ENCODE data around the gene ZNF84. TPM values are rescaled to one million over a fixed set of nuclear protein-coding genes. Genes with fewer than 3 reads are reported as not detected.

Gene ZNF84
- total RNA-seq, 3 donors from 2014 or later: 14.1 to 35.2 (median 21.3) TPM

DNA sequence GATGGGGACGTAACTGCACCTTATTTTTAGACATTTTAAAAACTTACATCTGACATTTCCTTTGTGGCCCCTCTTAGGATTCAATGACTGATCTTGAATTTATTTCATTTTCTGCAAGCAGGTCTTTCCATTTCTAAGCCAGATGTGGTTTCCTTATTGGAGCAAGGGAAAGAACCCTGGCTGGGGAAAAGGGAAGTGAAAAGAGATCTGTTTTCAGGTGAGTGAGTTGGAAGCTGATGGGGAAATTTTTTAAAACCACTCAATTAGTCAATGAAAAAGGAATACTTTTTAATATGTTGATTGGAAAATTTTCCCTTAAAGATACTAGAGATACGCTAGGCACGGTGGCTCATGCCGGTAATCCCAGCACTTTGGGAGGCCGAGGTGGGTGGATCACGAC, 46.0 kb downstream of the ZNF84 start:
- H3K36me3 ChIP-seq (ENCODE audit: low read depth): peaks cover 30% of the 10 kb centered on the region
- intact Hi-C loops (cut with DNase I, micrococcal nuclease): no loop called here

DNA sequence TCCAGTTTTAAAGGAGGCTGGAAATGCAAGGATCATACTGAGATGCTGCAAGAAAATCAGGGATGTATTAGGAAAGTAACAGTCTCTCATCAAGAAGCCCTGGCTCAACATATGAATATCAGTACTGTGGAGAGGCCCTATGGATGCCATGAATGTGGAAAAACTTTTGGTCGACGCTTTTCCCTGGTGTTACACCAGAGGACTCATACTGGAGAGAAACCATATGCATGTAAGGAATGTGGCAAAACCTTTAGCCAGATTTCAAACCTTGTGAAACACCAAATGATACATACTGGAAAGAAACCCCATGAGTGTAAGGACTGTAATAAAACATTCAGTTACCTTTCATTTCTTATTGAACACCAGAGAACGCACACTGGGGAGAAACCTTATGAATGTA, 68.3 kb downstream of the ZNF84 start:
- Histone ChIP-seq H3K4me3 (no peak overlapping the region), H3K36me3 (ENCODE audit: low read depth) (peaks cover 11% of the 10 kb centered on the region), H3K9me3 (peaks cover 100% of the 10 kb centered on the region), H3K4me1 (ENCODE audit: low read depth) (no peaks in the 10 kb centered on the region)
- no peak for ATAC-seq
- TF ChIP-seq, protein P1, sequence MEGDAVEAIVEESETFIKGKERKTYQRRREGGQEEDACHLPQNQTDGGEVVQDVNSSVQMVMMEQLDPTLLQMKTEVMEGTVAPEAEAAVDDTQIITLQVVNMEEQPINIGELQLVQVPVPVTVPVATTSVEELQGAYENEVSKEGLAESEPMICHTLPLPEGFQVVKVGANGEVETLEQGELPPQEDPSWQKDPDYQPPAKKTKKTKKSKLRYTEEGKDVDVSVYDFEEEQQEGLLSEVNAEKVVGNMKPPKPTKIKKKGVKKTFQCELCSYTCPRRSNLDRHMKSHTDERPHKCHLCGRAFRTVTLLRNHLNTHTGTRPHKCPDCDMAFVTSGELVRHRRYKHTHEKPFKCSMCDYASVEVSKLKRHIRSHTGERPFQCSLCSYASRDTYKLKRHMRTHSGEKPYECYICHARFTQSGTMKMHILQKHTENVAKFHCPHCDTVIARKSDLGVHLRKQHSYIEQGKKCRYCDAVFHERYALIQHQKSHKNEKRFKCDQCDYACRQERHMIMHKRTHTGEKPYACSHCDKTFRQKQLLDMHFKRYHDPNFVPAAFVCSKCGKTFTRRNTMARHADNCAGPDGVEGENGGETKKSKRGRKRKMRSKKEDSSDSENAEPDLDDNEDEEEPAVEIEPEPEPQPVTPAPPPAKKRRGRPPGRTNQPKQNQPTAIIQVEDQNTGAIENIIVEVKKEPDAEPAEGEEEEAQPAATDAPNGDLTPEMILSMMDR (IDR thresholded peaks at IDR 0.05): no peak
- intact Hi-C loops (cut with DNase I, micrococcal nuclease): no loop called here
- DNase-seq: no peak

More for the DNA sequence above, 46.0 kb downstream of the ZNF84 start:
- Histone ChIP-seq H3K4me3 (no peak overlapping the region), H3K9me3 (peaks cover 81% of the 10 kb centered on the region), H3K4me1 (ENCODE audit: low read depth) (no peaks in the 10 kb centered on the region)
- TF ChIP-seq, protein P1 (IDR thresholded peaks at IDR 0.05): no peak
- ATAC-seq (no peak), DNase-seq (no peak)

DNA sequence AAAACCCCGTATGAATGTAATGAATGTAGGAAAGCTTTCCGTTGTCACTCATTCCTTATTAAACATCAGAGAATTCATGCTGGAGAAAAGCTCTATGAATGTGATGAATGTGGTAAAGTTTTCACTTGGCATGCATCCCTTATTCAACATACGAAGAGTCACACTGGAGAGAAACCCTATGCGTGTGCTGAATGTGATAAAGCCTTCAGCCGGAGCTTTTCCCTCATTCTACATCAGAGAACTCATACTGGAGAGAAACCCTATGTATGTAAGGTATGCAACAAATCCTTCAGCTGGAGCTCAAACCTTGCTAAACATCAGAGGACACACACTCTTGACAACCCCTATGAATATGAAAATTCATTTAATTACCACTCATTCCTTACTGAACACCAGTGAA, 68.9 kb downstream of the ZNF84 start:
- no peak overlapping the region for H3K4me3 ChIP-seq
- peaks cover 11% of the 10 kb centered on the region for H3K36me3 ChIP-seq (ENCODE audit: low read depth)
- ATAC-seq (no peak), DNase-seq (no peak)
- TF ChIP-seq, protein P1 (IDR thresholded peaks at IDR 0.05): no peak
- no peaks in the 10 kb centered on the region for H3K4me1 ChIP-seq (ENCODE audit: low read depth)
- intact Hi-C loops (cut with DNase I, micrococcal nuclease): no loop called here
- H3K9me3 ChIP-seq: peaks cover 100% of the 10 kb centered on the region

DNA sequence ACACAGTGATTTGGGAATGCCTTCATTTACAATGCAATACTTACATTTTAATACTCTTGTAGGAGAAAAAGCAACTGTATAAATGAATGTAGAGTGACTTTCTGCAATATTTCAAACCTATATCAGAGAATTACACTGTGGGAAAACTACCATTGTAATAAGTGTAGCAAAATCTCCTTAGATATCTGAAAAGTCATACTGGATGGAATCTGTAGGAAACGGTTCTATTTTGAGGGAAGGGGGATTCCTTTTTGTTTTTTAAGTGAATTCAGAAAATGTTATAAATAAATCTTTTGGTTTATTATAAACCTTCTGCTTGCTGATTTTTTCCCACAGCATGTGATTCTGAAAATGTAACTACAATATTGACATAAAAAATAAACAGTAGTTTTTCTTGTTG, 69.8 kb downstream of the ZNF84 start:
- Histone ChIP-seq H3K4me3 (no peak overlapping the region), H3K9me3 (peaks cover 100% of the 10 kb centered on the region), H3K4me1 (ENCODE audit: low read depth) (no peaks in the 10 kb centered on the region), H3K36me3 (ENCODE audit: low read depth) (peaks cover 11% of the 10 kb centered on the region)
- intact Hi-C loops (cut with DNase I, micrococcal nuclease): no loop called here
- TF ChIP-seq, protein P1 (IDR thresholded peaks at IDR 0.05): no peak
- ATAC-seq (no peak), DNase-seq (no peak)

DNA sequence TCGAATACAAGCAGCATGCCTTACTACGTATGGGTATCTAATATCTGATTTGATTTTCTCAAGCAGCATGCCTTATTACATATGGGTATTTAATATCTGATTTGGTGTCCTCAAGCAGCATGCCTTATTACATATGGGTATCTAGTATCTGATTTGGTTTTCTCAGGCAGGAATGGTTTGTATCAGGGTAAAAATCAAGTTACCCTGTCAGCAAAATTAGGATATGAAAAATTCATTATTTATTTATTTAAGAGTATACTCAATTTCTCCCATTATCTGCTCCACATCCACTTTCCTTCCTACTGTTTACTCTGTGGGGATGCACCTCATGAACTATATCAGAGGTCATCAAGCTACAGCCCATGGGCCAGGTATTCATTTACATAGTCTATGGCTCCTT, 70.8 kb downstream of the ZNF84 start:
- DNase-seq (no peak), ATAC-seq (no peak)
- peaks cover 11% of the 10 kb centered on the region for H3K36me3 ChIP-seq (ENCODE audit: low read depth)
- TF ChIP-seq, protein P1 (IDR thresholded peaks at IDR 0.05): no peak
- no peak overlapping the region for H3K4me3 ChIP-seq
- H3K4me1 ChIP-seq (ENCODE audit: low read depth): no peaks in the 10 kb centered on the region
- peaks cover 100% of the 10 kb centered on the region for H3K9me3 ChIP-seq
- intact Hi-C loops (cut with DNase I, micrococcal nuclease): no loop called here

Other genes with a start within 250 kb of the ZNF84 start
- gene GOLGA3, start 208.6 kb upstream of the ZNF84 start, total RNA-seq: 10 to 100 TPM; 71.6 to 91.0 (median 89.6) TPM
- 10 to 100 TPM; 50.6 to 65.9 (median 50.7) TPM for gene CHFR, start 149.9 kb upstream of the ZNF84 start, total RNA-seq
- 10 to 100 TPM in 1 of 3 donors, 1 to 10 TPM in 2; 7.9 to 19.0 (median 8.0) TPM for gene ZNF605, start 81.2 kb upstream of the ZNF84 start, total RNA-seq
- gene ZNF26, start 51.1 kb upstream of the ZNF84 start, total RNA-seq: 10 to 100 TPM in 1 of 3 donors, 1 to 10 TPM in 2; 8.1 to 13.4 (median 8.3) TPM
- gene ZNF140, start 43.4 kb downstream of the ZNF84 start, total RNA-seq: 10 to 100 TPM; 10.7 to 14.1 (median 12.2) TPM
- 1 to 10 TPM; 1.4 to 4.3 (median 2.3) TPM for gene ZNF891, start 92.8 kb downstream of the ZNF84 start, total RNA-seq
- 10 to 100 TPM in 1 of 3 donors, 1 to 10 TPM in 2; 5.4 to 13.8 (median 6.1) TPM for gene ZNF10, start 93.1 kb downstream of the ZNF84 start, total RNA-seq
- 10 to 100 TPM; 13.8 to 19.6 (median 19.4) TPM for gene ZNF268, start 144.0 kb downstream of the ZNF84 start, total RNA-seq
- not detected for gene ANHX, start 198.4 kb downstream of the ZNF84 start, total RNA-seq

Data from mucosa of descending colon (tissue), 3 donors.